HuH-7.5 (cell line): Measurements from ENCODE around the gene DRGX.

Experiments
- DNase-seq: peaks from one replicate; pipeline ENCODE4 v3.0.0; 2011; ENCODE audit warnings: low spot score

DRGX gene

GRCh38 chr10:49382226-49382625 lies 13.7 kb downstream of the DRGX start:
- DNase-seq = no peak

- no peak for DNase-seq
Observed at GRCh38 chr10:49381111-49381900, 14.6 kb downstream of the DRGX start.

- peak; percentile 47 for DNase-seq
Observed at GRCh38 chr10:49379596-49380410, 16.1 kb downstream of the DRGX start.

- no peak for DNase-seq
Observed at GRCh38 chr10:49377256-49377655, 18.6 kb downstream of the DRGX start.

- DNase-seq = no peak
Observed at GRCh38 chr10:49375611-49376010, 20.3 kb downstream of the DRGX start.

GRCh38 chr10:49374740-49375139 lies 21.1 kb downstream of the DRGX start:
- no peak for DNase-seq

GRCh38 chr10:49373361-49373760 lies 22.5 kb downstream of the DRGX start:
- DNase-seq = no peak

GRCh38 chr10:49371967-49372366 lies 23.9 kb downstream of the DRGX start:
- no peak for DNase-seq

- no peak for DNase-seq
Observed at GRCh38 chr10:49370326-49371100, 25.4 kb downstream of the DRGX start.

GRCh38 chr10:49369216-49370162 lies 26.4 kb downstream of the DRGX start:
- DNase-seq = no peak

GRCh38 chr10:49368256-49368655 lies 27.6 kb downstream of the DRGX start:
- no peak for DNase-seq

GRCh38 chr10:49367600-49367999 lies 28.3 kb downstream of the DRGX start:
- DNase-seq = no peak

GRCh38 chr10:49366460-49366859 lies 29.4 kb downstream of the DRGX start:
- no peak for DNase-seq

- DNase-seq = no peak
Observed at GRCh38 chr10:49365675-49366415, 30.0 kb downstream of the DRGX start.

GRCh38 chr10:49365275-49365674 lies 30.6 kb downstream of the DRGX start:
- no peak for DNase-seq

GRCh38 chr10:49364747-49365146 lies 31.1 kb downstream of the DRGX start:
- no peak for DNase-seq

- DNase-seq = no peak
Observed at GRCh38 chr10:49364051-49364450, 31.8 kb downstream of the DRGX start.

- DNase-seq = no peak
Observed at GRCh38 chr10:49363309-49364031, 32.4 kb downstream of the DRGX start.

GRCh38 chr10:49362596-49363260 lies 33.2 kb downstream of the DRGX start:
- no peak for DNase-seq
